Measurements from ENCODE around the gene VAV1. TPM values are rescaled to one million over a fixed set of nuclear protein-coding genes. Genes with fewer than 3 reads are reported as not detected.

Gene VAV1
- total RNA-seq, 1 experiment from 2014 or later = 3.0 TPM

GRCh38 chr19:6776999-6777398 lies 4.5 kb downstream of the VAV1 start:
- H3K79me2 ChIP-seq (ENCODE audit: low read length) = no peaks in the 10 kb centered on the region
- intact Hi-C loops (cut with micrococcal nuclease) = no loop called here
- H3K4me3 ChIP-seq (ENCODE audit: low read length) = no peak overlapping the region
- H3K9me2 ChIP-seq (replicated peaks; ENCODE audit: low read length) = no peaks in the 10 kb centered on the region
- DNase-seq (no peak), ATAC-seq (no peak)
- TF ChIP-seq EZH2phosphoT487 (IDR thresholded peaks at IDR 0.05; ENCODE audit: borderline replicate concordance, low read length) = no peak
- TF ChIP-seq EZH2 (IDR thresholded peaks at IDR 0.05; ENCODE audit: low read length, unreplicated experiment) = no peak
- no peak for TF ChIP-seq CTCF (conservative IDR thresholded peaks at IDR 0.05; ENCODE audit: low read depth, low read length)
- no peaks in the 10 kb centered on the region for H3K36me3 ChIP-seq (ENCODE audit: low read depth, low read length)
- H3K4me1 ChIP-seq (ENCODE audit: insufficient read depth, low read length) = no peaks in the 10 kb centered on the region
- H2AFZ ChIP-seq (ENCODE audit: low read length) = no peak overlapping the region
- BruUV-seq (replicated peaks) = no TSS peak
- ChIA-PET POLR2A (ENCODE audit: unreplicated experiment) (no interaction called here), CTCF (no interaction called here)
- H3K27me3 ChIP-seq (ENCODE audit: low read length) = no peaks in the 10 kb centered on the region
- H3K27ac ChIP-seq (ENCODE audit: low read length) = no peak overlapping the region
- H4K20me1 ChIP-seq (ENCODE audit: low read length) = no peaks in the 10 kb centered on the region
- H3K9ac ChIP-seq (ENCODE audit: low read length) = no peak overlapping the region
- H3K9me3 ChIP-seq (ENCODE audit: low read length) = no peaks in the 10 kb centered on the region
- no peak overlapping the region for H3K4me2 ChIP-seq (ENCODE audit: low read length)
- no peaks in the 10 kb centered on the region for H3F3A ChIP-seq (ENCODE audit: low read length, unreplicated experiment)

- POLR2A ChIA-PET (ENCODE audit: unreplicated experiment) = no interaction called here
- no peak for TF ChIP-seq EZH2phosphoT487 (IDR thresholded peaks at IDR 0.05; ENCODE audit: borderline replicate concordance, low read length)
- no peak for TF ChIP-seq CTCF (conservative IDR thresholded peaks at IDR 0.05; ENCODE audit: low read depth, low read length)
- TF ChIP-seq EZH2 (IDR thresholded peaks at IDR 0.05; ENCODE audit: low read length, unreplicated experiment) = no peak
- no peak for DNase-seq
- Histone ChIP-seq H3K4me1 (ENCODE audit: insufficient read depth, low read length) (no peaks in the 10 kb centered on the region), H3K9ac (ENCODE audit: low read length) (no peak overlapping the region), H3K9me2 (replicated peaks; ENCODE audit: low read length) (no peaks in the 10 kb centered on the region), H2AFZ (ENCODE audit: low read length) (no peak overlapping the region), H3K27ac (ENCODE audit: low read length) (no peak overlapping the region), H4K20me1 (ENCODE audit: low read length) (no peaks in the 10 kb centered on the region), H3K36me3 (ENCODE audit: low read depth, low read length) (no peaks in the 10 kb centered on the region), H3K79me2 (ENCODE audit: low read length) (no peaks in the 10 kb centered on the region), H3K4me2 (ENCODE audit: low read length) (no peak overlapping the region), H3F3A (ENCODE audit: low read length, unreplicated experiment) (no peaks in the 10 kb centered on the region), H3K27me3 (ENCODE audit: low read length) (no peaks in the 10 kb centered on the region), H3K9me3 (ENCODE audit: low read length) (no peaks in the 10 kb centered on the region), H3K4me3 (ENCODE audit: low read length) (no peak overlapping the region)
- CTCF ChIA-PET = no interaction called here
- intact Hi-C loops (cut with micrococcal nuclease) = no loop called here
- BruUV-seq (replicated peaks) = no TSS peak
- ATAC-seq = no peak
Measured at GRCh38 chr19:6777434-6777833, 4.9 kb downstream of the VAV1 start.

- BruUV-seq (replicated peaks) = no TSS peak
- H3K4me2 ChIP-seq (ENCODE audit: low read length) = no peak overlapping the region
- ATAC-seq (no peak), DNase-seq (no peak)
- POLR2A ChIA-PET (ENCODE audit: unreplicated experiment) = no interaction called here
- no peak for TF ChIP-seq CTCF (conservative IDR thresholded peaks at IDR 0.05; ENCODE audit: low read depth, low read length)
- no peak for TF ChIP-seq EZH2 (IDR thresholded peaks at IDR 0.05; ENCODE audit: low read length, unreplicated experiment)
- no peak for TF ChIP-seq EZH2phosphoT487 (IDR thresholded peaks at IDR 0.05; ENCODE audit: borderline replicate concordance, low read length)
- H3K9me2 ChIP-seq (replicated peaks; ENCODE audit: low read length) = no peaks in the 10 kb centered on the region
- H4K20me1 ChIP-seq (ENCODE audit: low read length) = no peaks in the 10 kb centered on the region
- no peak overlapping the region for H3K9ac ChIP-seq (ENCODE audit: low read length)
- no peak overlapping the region for H3K4me3 ChIP-seq (ENCODE audit: low read length)
- no peak overlapping the region for H3K27ac ChIP-seq (ENCODE audit: low read length)
- CTCF ChIA-PET = no interaction called here
- no peaks in the 10 kb centered on the region for H3K4me1 ChIP-seq (ENCODE audit: insufficient read depth, low read length)
- intact Hi-C loops (cut with micrococcal nuclease) = no loop called here
- no peaks in the 10 kb centered on the region for H3K27me3 ChIP-seq (ENCODE audit: low read length)
- H3K36me3 ChIP-seq (ENCODE audit: low read depth, low read length) = no peaks in the 10 kb centered on the region
- no peaks in the 10 kb centered on the region for H3K9me3 ChIP-seq (ENCODE audit: low read length)
- H3K79me2 ChIP-seq (ENCODE audit: low read length) = no peaks in the 10 kb centered on the region
- H3F3A ChIP-seq (ENCODE audit: low read length, unreplicated experiment) = no peaks in the 10 kb centered on the region
- H2AFZ ChIP-seq (ENCODE audit: low read length) = no peak overlapping the region
Measured at GRCh38 chr19:6778386-6778785, 5.9 kb downstream of the VAV1 start.
